NCI-H524 (cell line): Measurements from ENCODE around the gene FAM184B.
"Not testable (repeated sequence)": the region's sequence is repeated elsewhere in the genome, so short reads cannot be mapped to it uniquely, and the experiment has no call there.

Source experiments
- DNase-seq, 2 experiments: peaks; one replicate each; lab custom pipeline; 2025; lab: John Stamatoyannopoulos, UW

The FAM184B gene

DNA sequence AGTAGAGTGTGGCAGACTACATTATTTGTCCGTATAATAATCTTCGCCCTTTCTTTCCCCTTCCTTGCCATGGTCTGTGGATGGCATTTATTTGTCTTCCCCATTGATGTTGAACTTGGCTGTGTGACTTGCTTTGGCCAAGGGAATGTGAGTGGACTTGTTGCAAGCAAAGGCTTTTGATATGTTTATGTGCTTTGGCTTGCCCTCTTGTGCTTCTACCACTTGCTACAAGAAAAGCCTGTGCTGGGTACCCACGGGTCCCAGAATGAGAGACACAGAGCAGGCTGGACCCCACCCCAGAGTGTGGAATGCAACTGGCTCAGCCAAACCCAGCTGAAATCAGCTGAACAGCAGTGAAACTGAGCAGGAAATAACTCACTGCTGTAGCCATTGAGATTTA lies 63.0 kb downstream of the FAM184B start:
- no peak for DNase-seq

DNA sequence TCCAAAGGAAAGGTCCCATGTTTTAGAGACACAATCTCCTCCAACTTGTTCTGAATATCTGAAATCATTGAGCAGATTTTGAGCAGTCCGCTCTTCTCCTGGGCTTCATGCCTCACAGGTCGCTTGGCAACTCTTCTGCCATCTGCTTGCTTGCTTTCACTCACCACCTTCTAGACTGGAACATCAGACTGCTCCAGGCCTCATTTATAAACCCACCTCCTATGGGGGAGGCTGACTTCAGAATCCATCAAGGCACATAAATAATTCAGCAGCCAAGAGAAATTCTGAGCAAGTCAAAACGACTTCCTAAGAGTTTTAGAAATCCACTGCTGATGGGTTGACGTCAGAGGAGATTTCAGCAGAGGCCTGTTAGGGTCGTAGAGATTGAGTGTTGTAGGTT lies 64.1 kb downstream of the FAM184B start:
- DNase-seq = peak; percentile 21 to 58

DNA sequence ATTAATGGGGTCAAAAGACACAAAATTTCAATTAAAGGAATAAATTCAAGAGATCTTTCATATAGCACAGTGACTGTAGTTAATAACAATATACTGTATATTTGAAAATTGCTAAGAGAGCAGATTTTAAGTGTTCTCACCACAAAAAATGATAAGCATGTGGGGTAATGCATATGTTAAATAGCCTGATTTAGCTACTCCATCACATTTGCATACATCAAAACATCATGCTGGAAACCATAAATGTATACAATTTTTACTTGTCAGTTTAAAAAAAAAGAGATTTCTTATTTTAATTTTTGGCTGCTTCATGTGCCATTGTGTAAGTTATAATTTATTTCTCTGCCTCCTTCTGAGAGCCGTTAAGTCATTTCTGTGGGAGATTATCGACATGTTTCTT lies 65.9 kb downstream of the FAM184B start:
- DNase-seq = no peak

DNA sequence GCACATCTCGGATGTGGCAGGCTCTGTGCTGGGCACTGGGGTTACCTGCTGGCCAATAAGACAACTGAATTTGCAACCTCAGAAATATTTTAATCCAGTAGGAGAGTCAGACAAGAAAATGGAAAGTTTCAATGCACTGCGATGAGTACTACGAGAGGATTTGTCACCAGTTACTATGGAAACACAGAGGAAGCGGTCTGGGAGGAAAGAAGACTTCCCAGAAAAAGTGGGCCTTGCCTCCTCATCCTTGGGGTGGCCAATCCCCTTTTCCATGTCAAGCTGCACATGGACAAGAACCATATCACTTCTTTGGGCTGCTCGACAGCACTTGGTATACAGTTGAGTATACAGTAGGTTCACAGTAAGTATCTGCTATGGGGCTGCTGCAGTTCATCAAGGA lies 67.6 kb downstream of the FAM184B start:
- no peak for DNase-seq

DNA sequence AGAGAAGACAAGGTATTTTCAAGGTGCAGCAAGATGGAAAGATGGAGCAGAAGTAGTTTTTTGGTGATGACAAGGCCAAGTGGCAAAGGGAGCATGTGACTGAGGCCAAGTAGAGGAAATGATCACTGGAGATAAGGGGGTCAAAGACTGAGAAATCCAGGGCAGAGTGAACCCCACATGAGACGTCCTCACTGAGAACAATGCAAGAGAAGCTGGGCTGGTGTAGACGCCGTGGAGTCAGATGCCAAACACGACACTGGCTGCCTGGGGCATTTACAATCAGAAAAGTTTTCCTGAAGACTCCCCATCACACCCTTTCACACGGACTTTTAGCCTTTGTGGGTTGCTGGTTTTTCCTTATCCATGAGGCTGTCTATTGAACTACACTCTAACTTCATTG lies 69.3 kb downstream of the FAM184B start:
- DNase-seq = no peak

DNA sequence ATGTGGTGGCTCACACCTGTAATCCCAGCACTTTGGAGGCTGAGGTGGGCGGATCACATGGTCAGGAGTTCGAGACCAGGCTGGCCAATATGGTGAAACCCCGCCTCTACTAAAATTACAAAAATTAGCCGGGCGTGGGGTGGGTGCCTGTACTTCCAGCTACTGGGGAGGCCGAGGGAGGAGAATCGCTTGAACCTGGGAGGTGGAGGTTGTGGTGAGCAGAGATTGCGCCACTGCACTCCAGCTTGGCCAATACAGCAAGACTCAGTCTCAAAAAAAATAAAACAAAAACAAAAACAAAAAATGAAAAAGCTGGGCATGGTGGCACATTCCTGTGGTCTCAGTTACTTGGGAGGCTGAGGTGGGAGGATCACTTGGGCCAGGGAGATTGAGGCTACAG lies 70.2 kb downstream of the FAM184B start:
- DNase-seq = not testable (repeated sequence)

DNA sequence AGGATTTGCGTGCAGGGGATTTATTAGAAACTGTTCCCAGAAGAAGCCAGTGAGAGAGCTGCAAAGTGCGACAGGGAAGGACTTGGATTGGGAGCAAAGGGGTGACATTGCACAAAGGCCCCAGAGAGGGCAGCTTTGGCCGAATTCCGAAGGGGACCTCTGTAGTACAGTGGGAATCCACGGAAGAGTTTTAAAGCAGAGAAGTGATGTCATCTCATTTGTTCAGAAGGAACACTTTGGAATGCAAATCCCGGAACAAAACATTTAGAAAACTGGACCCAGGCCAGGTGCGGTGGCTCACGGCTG lies 71.7 kb downstream of the FAM184B start:
- peak in 1 of 2 experiments; percentile 41 for DNase-seq

DNA sequence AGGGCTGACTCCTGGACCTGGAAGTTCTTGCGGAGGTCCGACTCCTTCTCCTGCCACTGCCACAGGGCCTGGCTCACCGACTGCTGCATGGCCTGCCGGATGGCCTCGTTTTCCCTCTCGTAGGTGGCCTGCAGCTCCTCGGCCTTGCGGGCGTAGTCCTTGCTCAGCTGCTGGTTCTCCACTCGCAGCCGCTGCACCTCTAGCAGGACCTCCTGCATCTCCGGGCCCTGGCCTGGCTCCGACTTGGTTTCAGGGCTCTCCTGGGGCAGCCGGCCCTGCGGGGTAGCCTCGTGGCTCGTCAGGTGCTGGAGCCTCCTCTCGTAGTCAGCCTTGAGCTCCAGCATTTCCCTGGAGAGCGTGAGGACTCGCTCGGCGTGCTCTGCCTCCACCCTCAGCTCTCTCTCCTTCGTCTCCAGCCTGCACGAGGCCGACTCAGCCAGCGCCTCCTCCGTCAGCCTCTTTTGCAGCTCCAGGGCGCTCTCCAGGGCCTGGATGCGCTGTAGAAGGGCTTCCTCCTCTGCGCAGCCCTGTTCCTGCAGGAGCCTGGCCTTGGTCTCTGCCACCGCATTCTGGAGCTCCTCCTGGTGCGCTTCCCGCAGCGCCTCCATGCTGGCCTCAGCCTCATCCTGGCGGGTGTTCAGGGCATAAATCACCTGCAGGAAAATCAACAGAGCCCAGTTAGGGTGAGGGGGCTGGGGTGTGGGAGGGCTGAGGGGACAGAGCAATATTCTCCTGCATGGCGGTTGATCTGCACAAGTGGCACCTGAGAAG lies 72.2 kb downstream of the FAM184B start:
- DNase-seq = no peak

DNA sequence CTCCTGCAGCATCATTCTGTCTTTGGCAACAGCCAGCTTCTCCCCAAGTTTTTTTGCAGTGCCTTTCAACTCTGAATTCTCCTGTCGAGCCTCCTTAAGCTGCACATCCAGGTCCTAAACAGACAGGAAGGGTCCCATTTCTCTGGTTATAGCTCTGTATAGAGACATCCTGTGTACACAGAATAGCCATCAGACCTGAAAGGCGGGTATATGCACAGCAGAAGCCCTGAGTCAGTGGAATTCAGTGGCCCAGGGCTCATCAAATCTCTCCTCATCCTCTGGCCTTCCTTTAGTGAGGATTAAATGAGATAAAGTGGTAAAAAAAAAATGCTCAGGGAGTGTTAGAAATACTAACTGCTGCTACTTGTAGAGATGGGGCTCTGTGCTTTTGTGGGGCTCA lies 73.8 kb downstream of the FAM184B start:
- DNase-seq = no peak

DNA sequence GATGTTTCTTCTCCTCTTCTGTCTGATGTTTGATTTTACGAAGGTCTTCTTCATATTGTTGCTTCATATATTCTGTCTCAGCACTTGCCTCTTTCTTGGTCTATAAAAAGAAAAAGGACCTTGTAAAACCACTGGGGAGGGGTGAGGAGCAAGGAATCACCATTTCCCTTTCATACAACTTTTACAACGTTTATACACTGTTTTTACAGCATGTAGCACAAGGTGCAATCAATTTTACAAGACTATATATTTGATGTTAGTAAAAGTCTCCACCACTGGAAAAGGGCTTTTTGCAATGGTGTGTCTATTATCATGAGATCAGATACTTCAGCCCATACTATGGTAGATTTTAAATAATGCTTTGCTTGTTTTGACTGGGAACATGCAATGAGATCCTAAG lies 76.3 kb downstream of the FAM184B start:
- DNase-seq = no peak

DNA sequence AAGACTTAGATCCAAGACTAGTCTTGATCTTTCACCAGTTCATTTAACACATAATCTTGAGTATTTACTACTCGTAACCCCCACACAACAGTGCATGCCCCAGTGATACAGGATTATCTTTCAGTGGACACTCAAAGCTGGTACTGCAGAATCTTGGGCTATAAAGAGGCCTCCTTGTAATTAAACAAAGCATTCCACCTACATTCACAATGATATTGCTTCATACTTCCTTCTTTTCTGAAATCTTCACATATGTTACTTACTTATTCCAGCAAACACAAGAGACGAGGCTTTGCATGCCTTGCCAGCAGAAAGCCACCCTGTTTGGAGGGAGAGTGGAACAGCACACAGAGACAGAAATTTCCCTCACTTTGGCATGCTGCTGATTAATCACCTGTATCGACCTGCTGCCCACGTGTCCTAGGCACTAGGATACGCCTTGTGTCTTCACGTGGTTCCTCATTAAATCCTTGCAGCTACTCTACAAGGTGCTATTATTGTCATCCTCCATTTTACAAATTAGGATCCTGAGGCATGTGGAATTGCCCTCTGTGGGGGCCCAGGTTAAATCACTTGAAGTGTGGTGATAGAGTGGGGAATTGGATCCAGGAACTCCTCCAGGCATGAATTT lies 77.3 kb downstream of the FAM184B start:
- no peak for DNase-seq

DNA sequence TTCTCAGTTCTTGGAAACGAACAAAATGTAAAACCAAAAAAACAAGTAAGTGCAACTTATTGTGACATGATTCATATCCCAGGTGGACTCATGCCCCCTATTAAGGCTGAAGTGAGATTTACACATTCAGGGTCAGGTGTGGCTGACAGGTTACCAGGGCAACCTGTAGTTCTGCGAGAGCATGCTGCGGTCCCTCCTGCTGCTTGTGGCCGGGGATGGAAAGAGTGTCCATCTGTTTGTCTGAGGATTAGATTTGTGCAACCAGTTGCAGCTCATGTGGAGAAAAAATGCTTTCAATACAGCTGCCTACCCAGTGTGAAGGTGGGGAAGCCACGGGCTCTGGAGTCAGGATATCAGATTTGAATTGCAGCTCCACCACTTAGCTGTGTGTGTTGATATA lies 78.8 kb downstream of the FAM184B start:
- peak; percentile 86 to 95 for DNase-seq

DNA sequence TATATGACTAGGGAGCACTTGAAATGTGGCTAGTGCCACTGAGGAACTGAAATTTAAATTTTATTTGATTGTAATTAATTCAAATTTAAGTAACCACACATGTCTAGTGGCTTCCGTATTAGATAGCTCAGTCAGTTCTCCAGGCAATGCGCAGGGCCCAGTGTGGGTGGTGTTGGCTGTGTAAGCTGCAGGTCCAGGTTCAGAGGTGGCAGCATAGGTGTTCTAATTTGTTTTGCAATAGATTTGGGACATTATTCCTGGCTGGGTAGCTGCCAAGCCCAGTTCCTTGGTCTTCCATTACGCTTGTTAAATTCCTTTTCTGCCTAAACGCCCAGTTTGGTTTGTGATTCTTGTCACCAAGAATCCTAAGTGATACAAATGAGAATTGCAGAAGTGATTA lies 79.5 kb downstream of the FAM184B start:
- no peak for DNase-seq

DNA sequence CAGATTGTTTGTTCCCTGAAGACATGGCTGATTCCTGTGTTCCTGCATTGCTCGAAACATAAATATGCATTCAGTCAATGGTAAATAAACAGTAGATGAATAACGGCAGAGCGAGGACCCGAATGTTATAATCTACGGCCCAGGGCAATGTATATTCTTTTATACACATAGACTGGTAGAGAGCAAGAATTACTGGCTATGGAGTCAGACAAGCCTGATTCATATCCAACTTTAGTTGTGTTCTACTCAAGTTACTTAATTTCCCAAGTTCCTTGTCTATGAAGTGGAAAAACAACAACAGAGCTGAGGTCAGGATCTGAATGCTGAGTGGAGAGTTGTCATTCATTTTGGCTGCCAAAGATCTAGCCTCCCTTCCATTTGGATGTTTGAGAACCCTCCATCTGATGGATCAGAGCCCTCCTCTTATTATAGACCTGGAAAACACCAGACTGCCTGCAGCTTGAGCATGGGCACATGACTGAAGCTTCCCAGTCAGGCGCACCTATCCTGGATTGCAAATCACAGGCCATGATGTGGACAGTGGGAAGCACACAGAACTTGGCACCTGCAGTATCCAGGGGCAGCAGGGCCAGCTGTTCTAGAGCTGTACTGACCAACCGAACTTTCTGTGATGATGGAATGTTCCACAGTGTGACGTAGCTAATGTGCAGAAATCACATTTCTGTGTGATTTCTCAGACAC lies 80.1 kb downstream of the FAM184B start:
- no peak for DNase-seq

DNA sequence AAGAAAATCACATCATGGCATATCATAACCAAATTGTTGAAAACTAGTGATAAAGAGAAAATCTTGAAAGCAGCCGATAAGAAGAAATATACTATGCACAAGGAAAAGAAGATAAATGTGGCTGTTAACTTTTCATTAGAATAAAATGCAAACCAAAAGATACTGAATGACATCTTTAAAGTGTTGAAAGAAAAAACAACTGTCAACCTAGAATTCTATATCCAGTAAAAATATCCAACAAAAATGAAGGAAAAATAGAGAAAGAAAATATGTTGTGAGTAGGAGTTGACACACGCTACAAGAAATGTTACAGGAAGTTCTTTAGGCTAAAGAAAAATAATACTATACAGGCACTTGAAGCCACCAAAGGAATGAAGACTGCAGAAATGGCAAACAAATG lies 82.0 kb downstream of the FAM184B start:
- no peak for DNase-seq

DNA sequence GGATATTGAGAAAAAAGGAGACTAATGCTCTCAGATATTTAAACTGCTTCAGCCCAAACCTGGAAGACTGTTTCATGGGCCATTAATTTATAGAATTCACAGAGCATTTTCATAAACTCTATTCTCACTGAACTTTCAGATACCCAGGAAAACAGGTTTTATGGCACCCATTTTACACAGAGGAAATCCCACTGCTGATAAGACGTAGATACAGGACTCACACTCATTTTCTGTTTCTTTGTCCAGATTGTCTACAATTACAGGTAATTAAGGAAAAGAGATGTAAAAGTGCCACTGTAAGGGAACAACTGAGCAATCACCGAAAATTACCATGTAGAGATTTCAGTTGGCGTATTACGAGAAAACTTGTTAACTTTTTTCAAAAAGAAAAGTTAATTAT lies 83.3 kb downstream of the FAM184B start:
- DNase-seq = no peak

DNA sequence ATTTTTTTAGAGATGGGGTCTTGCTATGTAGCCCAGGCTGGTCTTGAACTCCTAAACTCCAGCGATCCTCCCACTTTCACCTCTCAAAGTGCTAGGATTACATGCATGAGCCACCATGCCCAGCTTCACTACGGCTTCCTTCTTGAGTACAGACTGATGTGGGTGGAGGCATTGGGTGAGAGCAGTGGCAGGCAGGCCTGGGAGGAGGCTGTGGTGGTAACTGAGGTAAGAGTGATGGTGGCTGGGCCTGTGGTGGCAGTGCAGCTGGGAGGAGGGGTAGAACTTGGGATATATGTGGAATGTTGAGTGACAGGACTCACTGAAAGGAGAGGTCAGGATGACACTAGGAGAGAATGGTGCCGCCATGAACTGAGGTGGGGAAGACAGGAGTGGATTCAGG lies 86.1 kb downstream of the FAM184B start:
- no peak for DNase-seq

DNA sequence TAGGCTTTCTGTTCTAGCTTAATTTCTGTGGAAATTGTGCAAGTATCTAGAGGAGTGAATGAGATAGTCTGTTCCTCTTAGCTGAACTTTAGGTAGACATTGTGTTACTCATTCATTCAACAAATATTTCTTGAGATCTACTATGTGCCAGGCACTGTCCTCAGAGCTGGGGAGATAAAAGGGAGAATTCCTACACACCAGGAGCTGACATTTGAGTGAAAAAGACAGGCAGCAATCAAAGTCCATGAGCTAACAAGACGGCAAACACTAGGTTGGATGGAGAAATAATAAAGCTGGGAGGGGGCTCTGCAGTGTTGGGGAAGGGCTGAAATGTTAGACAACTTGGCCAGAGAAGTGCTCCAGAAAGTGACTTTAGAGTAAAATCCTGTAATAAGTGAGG lies 86.9 kb downstream of the FAM184B start:
- DNase-seq = no peak

DNA sequence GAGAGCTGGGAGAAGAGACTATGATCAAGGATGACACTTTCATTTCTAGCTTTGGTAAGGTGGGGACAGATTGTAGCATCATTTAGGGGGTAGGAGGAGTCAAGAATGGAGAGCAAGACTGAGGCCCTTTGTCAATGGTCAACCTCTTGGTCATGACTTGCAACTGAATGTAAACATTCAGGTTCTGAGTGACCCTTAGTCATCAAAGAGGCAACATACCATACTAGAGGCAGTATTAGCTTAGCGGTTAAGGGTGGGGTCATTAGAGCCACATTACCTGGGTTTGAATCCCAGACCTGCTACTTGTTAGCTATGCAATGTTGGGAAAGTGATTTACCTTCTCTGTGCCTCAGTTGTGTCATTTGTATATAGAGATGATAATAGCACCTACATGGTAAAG lies 90.5 kb downstream of the FAM184B start:
- DNase-seq = no peak

DNA sequence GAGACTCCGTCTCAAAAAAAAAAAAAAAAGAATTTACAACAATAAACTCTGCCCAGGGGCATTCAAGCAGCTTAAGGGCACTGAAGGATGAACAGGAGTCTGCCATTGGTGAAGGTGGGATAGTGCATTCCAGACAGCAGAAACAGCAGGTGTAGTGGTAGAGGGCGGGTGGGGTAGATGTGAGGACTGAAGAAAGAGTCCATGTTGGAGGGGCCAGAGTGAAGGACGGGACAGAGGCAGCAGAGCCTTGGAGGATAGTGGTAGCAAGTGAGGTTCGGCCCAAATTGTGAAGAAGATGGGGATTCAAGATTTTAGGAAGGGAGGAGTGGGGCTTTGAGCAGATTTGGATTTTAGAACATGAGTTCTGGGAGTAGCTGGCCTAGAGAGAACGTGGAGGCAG lies 91.3 kb downstream of the FAM184B start:
- no peak for DNase-seq

DNA sequence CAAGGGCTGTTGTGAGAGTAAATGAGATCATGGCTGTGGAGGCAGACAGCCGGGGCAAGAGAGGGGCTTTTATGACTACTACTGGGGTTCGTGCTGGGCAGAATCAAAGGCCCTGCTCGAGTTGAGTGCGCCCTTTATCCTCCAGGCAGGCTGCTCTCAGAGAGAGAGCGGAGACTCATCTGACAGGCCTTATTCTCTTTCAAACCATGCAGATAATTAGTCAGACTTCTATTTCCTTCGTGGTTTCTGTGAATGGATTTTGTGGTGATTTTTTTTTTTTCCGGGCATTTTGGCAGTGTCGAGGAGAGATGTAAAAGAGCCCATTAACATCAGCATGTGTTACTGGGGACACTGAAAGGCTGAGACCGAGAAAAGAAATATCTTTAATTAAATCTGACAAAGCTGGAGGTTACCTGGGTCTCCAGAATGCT lies 93.4 kb downstream of the FAM184B start:
- no peak for DNase-seq

DNA sequence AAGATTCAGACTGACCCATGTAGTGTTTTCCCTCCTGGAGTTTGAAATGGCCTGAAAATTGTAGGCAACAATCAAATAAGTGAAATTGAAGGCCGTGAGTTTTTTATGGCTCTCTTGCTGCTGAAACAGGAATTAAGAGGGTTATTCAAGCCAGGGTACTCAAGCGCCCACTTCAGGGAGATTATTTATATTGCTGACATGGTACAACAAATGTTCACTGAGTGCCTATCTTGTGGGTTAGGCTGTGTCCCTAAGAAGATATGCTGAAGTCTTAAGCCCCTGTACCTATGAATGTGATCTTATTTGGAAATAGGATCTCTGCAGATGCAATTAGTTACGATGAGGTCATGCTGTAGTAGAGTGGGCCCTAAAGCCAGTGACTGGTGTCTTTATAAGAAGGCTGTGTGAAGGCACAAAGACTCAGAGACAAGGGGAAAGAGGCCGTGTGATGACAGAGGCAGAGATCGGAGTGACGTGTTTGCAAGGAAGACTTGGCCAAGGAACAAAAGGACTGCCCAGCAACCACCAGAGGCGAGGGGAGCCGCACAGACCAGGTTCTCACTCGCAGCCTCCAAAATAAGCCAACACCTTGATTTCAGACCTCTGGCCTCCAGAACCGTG lies 94.1 kb downstream of the FAM184B start:
- peak; percentile 95 to 99 for DNase-seq

DNA sequence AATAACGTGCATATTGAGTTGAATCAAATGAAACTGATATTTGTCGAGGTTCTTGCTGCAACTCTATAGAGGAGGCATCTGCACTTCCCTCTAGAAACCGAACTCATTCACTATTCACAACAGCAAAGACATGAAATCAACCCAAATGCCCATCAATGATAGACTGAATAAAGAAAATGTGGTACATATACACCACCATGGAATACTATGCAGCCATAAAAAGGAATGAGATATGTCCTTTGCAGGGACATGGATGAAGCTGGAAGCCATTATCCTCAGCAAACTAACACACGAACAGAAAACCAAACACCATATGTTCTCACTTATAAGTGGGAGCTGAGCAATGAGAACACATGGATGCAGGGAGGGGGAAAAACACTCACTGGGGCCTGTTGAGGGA lies 96.8 kb downstream of the FAM184B start:
- DNase-seq = peak; percentile 53 to 85
